Measurements from ENCODE around the gene BCL2L11. TPM values are rescaled to one million over a fixed set of nuclear protein-coding genes. Genes with fewer than 3 reads are reported as not detected.

BCL2L11 gene
- total RNA-seq, 1 experiment from 2014 or later, result 21.2 TPM

GRCh38 chr2:111173856-111174255 is 53.1 kb downstream of the BCL2L11 start:
- no peak overlapping the region for H3K23ac ChIP-seq (ENCODE audit: insufficient read length, low read depth, low read length)
- H2BK12ac ChIP-seq (ENCODE audit: insufficient read length, low read depth, low read length), result no peak overlapping the region
- H3K14ac ChIP-seq (ENCODE audit: insufficient read depth, low read length), result no peak overlapping the region
- TF ChIP-seq, protein P1, sequence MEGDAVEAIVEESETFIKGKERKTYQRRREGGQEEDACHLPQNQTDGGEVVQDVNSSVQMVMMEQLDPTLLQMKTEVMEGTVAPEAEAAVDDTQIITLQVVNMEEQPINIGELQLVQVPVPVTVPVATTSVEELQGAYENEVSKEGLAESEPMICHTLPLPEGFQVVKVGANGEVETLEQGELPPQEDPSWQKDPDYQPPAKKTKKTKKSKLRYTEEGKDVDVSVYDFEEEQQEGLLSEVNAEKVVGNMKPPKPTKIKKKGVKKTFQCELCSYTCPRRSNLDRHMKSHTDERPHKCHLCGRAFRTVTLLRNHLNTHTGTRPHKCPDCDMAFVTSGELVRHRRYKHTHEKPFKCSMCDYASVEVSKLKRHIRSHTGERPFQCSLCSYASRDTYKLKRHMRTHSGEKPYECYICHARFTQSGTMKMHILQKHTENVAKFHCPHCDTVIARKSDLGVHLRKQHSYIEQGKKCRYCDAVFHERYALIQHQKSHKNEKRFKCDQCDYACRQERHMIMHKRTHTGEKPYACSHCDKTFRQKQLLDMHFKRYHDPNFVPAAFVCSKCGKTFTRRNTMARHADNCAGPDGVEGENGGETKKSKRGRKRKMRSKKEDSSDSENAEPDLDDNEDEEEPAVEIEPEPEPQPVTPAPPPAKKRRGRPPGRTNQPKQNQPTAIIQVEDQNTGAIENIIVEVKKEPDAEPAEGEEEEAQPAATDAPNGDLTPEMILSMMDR (conservative IDR thresholded peaks at IDR 0.05), result no peak
- no peak overlapping the region for H3K18ac ChIP-seq (ENCODE audit: insufficient read length, low read depth, low read length)
- no peaks in the 10 kb centered on the region for H3K9me3 ChIP-seq (ENCODE audit: control insufficient read depth, low read depth, low read length)
- no peak overlapping the region for H4K91ac ChIP-seq (ENCODE audit: insufficient read length, low read depth, low read length)
- H3K36me3 Mint-ChIP-seq (ENCODE audit: insufficient read depth in 1 of 3, low read depth in 3 of 3), result no peaks in the 10 kb centered on the region
- no peak overlapping the region for H3K56ac ChIP-seq (ENCODE audit: insufficient read length, low read depth, low read length)
- no peak overlapping the region for H3K27ac ChIP-seq (ENCODE audit: insufficient read length, low read depth, low read length)
- no peak for DNase-seq
- no peaks in the 10 kb centered on the region; the same call in 1 of the 2 replicates for H3K27me3 ChIP-seq (ENCODE audit: insufficient read depth, low read length)
- no peak overlapping the region for H3K9ac ChIP-seq (ENCODE audit: extremely low read depth, insufficient read length, low read length)
- H3K4me2 ChIP-seq (ENCODE audit: insufficient read depth, insufficient read length, low read length), result no peak overlapping the region
- no peaks in the 10 kb centered on the region for H3K79me2 ChIP-seq (ENCODE audit: insufficient read depth, low read length)
- no peak overlapping the region for H4K8ac ChIP-seq (replicated peaks; ENCODE audit: insufficient read length, low read depth, low read length)
- H3K23me2 ChIP-seq (ENCODE audit: insufficient read length, low read depth, low read length, poor library complexity, severe bottlenecking), result no peaks in the 10 kb centered on the region
- H2BK15ac ChIP-seq (ENCODE audit: low read depth, low read length), result no peak overlapping the region
- no peaks in the 10 kb centered on the region for H4K20me1 ChIP-seq (ENCODE audit: control insufficient read depth, insufficient read depth, insufficient read length)
- no peak overlapping the region for H3K4me3 Mint-ChIP-seq
- no peak overlapping the region for H2AK5ac ChIP-seq (ENCODE audit: insufficient read length, low read length)
- no peak overlapping the region for H2AFZ ChIP-seq (ENCODE audit: low read length)
- H3K4ac ChIP-seq (ENCODE audit: low read depth, low read length), result no peak overlapping the region
- no peaks in the 10 kb centered on the region for H3K9me3 Mint-ChIP-seq
- H2BK120ac ChIP-seq (ENCODE audit: low read depth, low read length, poor library complexity, severe bottlenecking), result no peak overlapping the region
- peaks cover 1% of the 10 kb centered on the region for H3K27me3 Mint-ChIP-seq (ENCODE audit: low read depth)
- H3K4me1 Mint-ChIP-seq, result peaks cover 26 to 33% of the 10 kb centered on the region in 2 experiments
- peaks cover 3% of the 10 kb centered on the region; the same call in 1 of the 2 replicates for H3K4me1 ChIP-seq (ENCODE audit: insufficient read depth, low read length)
- no peaks in the 10 kb centered on the region for H3K79me1 ChIP-seq (ENCODE audit: insufficient read depth, low read depth, low read length, poor library complexity, severe bottlenecking)
- no peak overlapping the region for H2BK20ac ChIP-seq (ENCODE audit: low read depth, low read length, poor library complexity, severe bottlenecking)
- no peak overlapping the region for H4K5ac ChIP-seq (ENCODE audit: insufficient read length, low read depth, low read length)
- no CpG with 5 or more reads among the region's 6 CpGs for WGBS (ENCODE audit: extremely low coverage, insufficient read length, low lambda C conversion rate)
- no peak overlapping the region for H3K27ac Mint-ChIP-seq
- H3T11ph ChIP-seq (ENCODE audit: low read length), result no peak overlapping the region
- H2BK5ac ChIP-seq (ENCODE audit: insufficient read length, low read length), result no peak overlapping the region

All from H9 (cell line).